ENCODE data around the gene TTC21A. TPM values are rescaled to one million over a fixed set of nuclear protein-coding genes. Genes with fewer than 3 reads are reported as not detected.

The TTC21A gene
- total RNA-seq, 1 donor from 2014 or later: 0.90 TPM

GRCh38 chr3:39137991-39138803 is 30.7 kb downstream of the TTC21A start:
- DNase-seq (ENCODE audit: low read depth in 2 of 2): no peak

- DNase-seq (ENCODE audit: low read depth in 2 of 2): no peak
Measured at GRCh38 chr3:39138804-39139415, 31.4 kb downstream of the TTC21A start.

- no peak for DNase-seq (ENCODE audit: low read depth in 2 of 2)
Measured at GRCh38 chr3:39139442-39139841, 32.0 kb downstream of the TTC21A start.

GRCh38 chr3:39140341-39140971 is 33.0 kb downstream of the TTC21A start:
- no peak for DNase-seq (ENCODE audit: low read depth in 2 of 2)

GRCh38 chr3:39141171-39141995 is 33.9 kb downstream of the TTC21A start:
- DNase-seq (ENCODE audit: low read depth in 2 of 2): peak in 1 of 2 donors; percentile 32

- DNase-seq (ENCODE audit: low read depth in 2 of 2): no peak
Measured at GRCh38 chr3:39142067-39142466, 34.6 kb downstream of the TTC21A start.

GRCh38 chr3:39143051-39143885 is 35.8 kb downstream of the TTC21A start:
- DNase-seq (ENCODE audit: low read depth in 2 of 2): no peak

- no peak for DNase-seq (ENCODE audit: low read depth in 2 of 2)
Measured at GRCh38 chr3:39144095-39144747, 36.7 kb downstream of the TTC21A start.

- DNase-seq (ENCODE audit: low read depth in 2 of 2): no peak
Measured at GRCh38 chr3:39144748-39145380, 37.4 kb downstream of the TTC21A start.

GRCh38 chr3:39146083-39146501 is 38.6 kb downstream of the TTC21A start:
- DNase-seq (ENCODE audit: low read depth in 2 of 2): no peak

GRCh38 chr3:39146611-39147591 is 39.4 kb downstream of the TTC21A start:
- DNase-seq (ENCODE audit: low read depth in 2 of 2): peak; percentile 86 to 99

GRCh38 chr3:39147711-39148434 is 40.4 kb downstream of the TTC21A start:
- DNase-seq (ENCODE audit: low read depth in 2 of 2): peak in 1 of 2 donors; percentile 93

GRCh38 chr3:39148435-39149058 is 41.1 kb downstream of the TTC21A start:
- DNase-seq (ENCODE audit: low read depth in 2 of 2): no peak

GRCh38 chr3:39149059-39149455 is 41.6 kb downstream of the TTC21A start:
- DNase-seq (ENCODE audit: low read depth in 2 of 2): no peak

- DNase-seq (ENCODE audit: low read depth in 2 of 2): no peak
Measured at GRCh38 chr3:39149498-39150147, 42.1 kb downstream of the TTC21A start.

GRCh38 chr3:39150148-39150802 is 42.8 kb downstream of the TTC21A start:
- DNase-seq (ENCODE audit: low read depth in 2 of 2): peak in 1 of 2 donors; percentile 66

All from dermis microvascular lymphatic vessel endothelial cell (primary cell).